Lung (tissue), 12 donors: Measurements from ENCODE around the gene METTL1. TPM values are rescaled to one million over a fixed set of nuclear protein-coding genes. Genes with fewer than 3 reads are reported as not detected.

ENCODE experiments used
- ATAC-seq: fragments of 200-7000 bp; cut with Tn5 transposase; one replicate; pipeline ENCODE4 v1.9.1; 2020; ENCODE audit warnings: moderate number of reproducible peaks; ENCODE audit not compliant: insufficient read depth, low FRiP score
- DNase-seq, 3 donors: peaks; one replicate each; pipeline ENCODE4 v3.0.0-alpha.2; 2013 to 2017
- H3K27ac ChIP-seq, 2 donors: one replicate each; pipeline ENCODE4 v1.5.1; 2013; ENCODE audit warnings: mild to moderate bottlenecking in 2 of 2, moderate library complexity in 2 of 2, control low read depth in 1 of 2, inconsistent platforms in 1 of 2, low read depth in 1 of 2, low read length in 1 of 2
- H3K27me3 ChIP-seq, 3 donors: one replicate each; pipeline ENCODE4 v1.5.1; 2013; ENCODE audit warnings: low read length in 2 of 3; ENCODE audit not compliant: control insufficient read depth in 3 of 3, insufficient read depth in 3 of 3
- H3K36me3 ChIP-seq, 4 donors: one replicate each; pipeline ENCODE4 v1.5.1; 2013; ENCODE audit warnings: low read length in 4 of 4, mild to moderate bottlenecking in 1 of 4, moderate library complexity in 1 of 4; ENCODE audit not compliant: control insufficient read depth in 4 of 4, insufficient read depth in 4 of 4
- H3K4me1 ChIP-seq, 5 donors: one replicate each; pipeline ENCODE4 v1.5.1; 2013; ENCODE audit warnings: low read length in 5 of 5, mild to moderate bottlenecking in 2 of 5, moderate library complexity in 1 of 5; ENCODE audit not compliant: control insufficient read depth in 5 of 5, insufficient read depth in 5 of 5
- H3K4me3 ChIP-seq: one replicate; pipeline ENCODE4 v1.5.1; 2013; ENCODE audit warnings: mild to moderate bottlenecking, control low read depth, moderate library complexity
- H3K9ac ChIP-seq, 2 donors: one replicate each; pipeline ENCODE4 v1.5.1; 2013; ENCODE audit warnings: low read length in 2 of 2, control low read depth in 1 of 2; ENCODE audit not compliant: insufficient read depth in 1 of 2
- H3K9me3 ChIP-seq, 4 donors: one replicate each; pipeline ENCODE4 v1.5.1; 2013; ENCODE audit warnings: low read length in 3 of 4, mild to moderate bottlenecking in 1 of 4, moderate library complexity in 1 of 4; ENCODE audit not compliant: control insufficient read depth in 4 of 4, insufficient read depth in 3 of 4
- CTCF ChIP-seq: IDR thresholded peaks from 2 replicates; pipeline ENCODE4 v1.5.1; 2012; ENCODE audit warnings: mild to moderate bottlenecking; ENCODE audit errors: control extremely low read depth, extremely low read depth
- WGBS, 2 donors: extraction: QIAGEN DNeasy Blood & Tissue Kit; methylation state at CpG; one replicate each; pipeline ENCODE4 v1.1.7; 2013; 5-methylcytosine and 5-hydroxymethylcytosine counted together
- polyA plus RNA-seq, 2 donors: library from polyadenylated mRNA; stranded (reverse); fragments of 200-250 nt; gene quantifications; one replicate each; pipeline ENCODE4 v1.2.1, GENCODE V29; 2013
- total RNA-seq, 2 donors: library from RNA; depleted of rRNA in 1 of 2; stranded (reverse); fragments of >200 nt in 1 of 2; gene quantifications; one replicate each; pipeline ENCODE4 v1.2.1, GENCODE V29; 2014 to 2021
- donor health status: control.
- donor health status: control.
- donor health status: Bipolar disorder and iron deficiency.
- donor health status: healthy.
- donor health status: DM: yes; HTN: yes; CAD: no.

Gene METTL1
- total and polyA plus RNA-seq, 4 donors, result 2.8 to 35.5 (median 31.6) TPM

GRCh38 chr12:57781244-57781643 lies 9.3 kb upstream of the METTL1 start:
- TF ChIP-seq CTCF, result no peak
- Histone ChIP-seq H3K36me3 (peaks cover 2 to 21% (median 12%) of the 10 kb centered on the region in 4 donors), H3K9me3 (no peaks in the 10 kb centered on the region), H3K9ac (no peak overlapping the region), H3K4me3 (no peak overlapping the region), H3K27ac (no peak overlapping the region), H3K27me3 (no peaks in the 10 kb centered on the region), H3K4me1 (peaks cover 0 to 8% (median 4%) of the 10 kb centered on the region in 5 donors)
- no peak for DNase-seq
- ATAC-seq, result no peak
- 72 to 89% methylated on average over 3 of the region's 3 CpGs for WGBS, 2 donors

GRCh38 chr12:57780284-57780897 lies 8.5 kb upstream of the METTL1 start:
- Histone ChIP-seq H3K9ac (no peak overlapping the region), H3K9me3 (no peaks in the 10 kb centered on the region), H3K36me3 (peaks cover 0 to 20% (median 8%) of the 10 kb centered on the region in 4 donors), H3K27me3 (no peaks in the 10 kb centered on the region), H3K4me1 (peaks cover 0 to 8% (median 4%) of the 10 kb centered on the region in 5 donors), H3K27ac (no peak overlapping the region), H3K4me3 (no peak overlapping the region)
- 93 to 94% methylated on average over 4 of the region's 4 CpGs for WGBS, 2 donors
- ATAC-seq (no peak), DNase-seq (no peak)
- no peak for TF ChIP-seq CTCF

- Histone ChIP-seq H3K36me3 (peaks cover 0 to 19% (median 8%) of the 10 kb centered on the region in 4 donors), H3K9ac (no peak overlapping the region), H3K4me3 (no peak overlapping the region), H3K9me3 (no peaks in the 10 kb centered on the region), H3K27ac (no peak overlapping the region), H3K4me1 (peaks cover 0 to 8% (median 4%) of the 10 kb centered on the region in 5 donors), H3K27me3 (no peaks in the 10 kb centered on the region)
- DNase-seq (no peak), ATAC-seq (no peak)
- 50 to 79% methylated on average over 1 of the region's 1 CpG for WGBS, 2 donors
- no peak for TF ChIP-seq CTCF
Observed at GRCh38 chr12:57779736-57780135, 7.8 kb upstream of the METTL1 start.

- WGBS, 2 donors, result 93 to 95% methylated on average over 7 of the region's 7 CpGs
- no peak for DNase-seq
- Histone ChIP-seq H3K4me3 (no peak overlapping the region), H3K36me3 (peaks cover 0 to 19% (median 5%) of the 10 kb centered on the region in 4 donors), H3K4me1 (peaks cover 0 to 5% (median 0%) of the 10 kb centered on the region in 5 donors), H3K27me3 (no peaks in the 10 kb centered on the region), H3K9ac (no peak overlapping the region), H3K27ac (no peak overlapping the region), H3K9me3 (no peaks in the 10 kb centered on the region)
- no peak for ATAC-seq
- TF ChIP-seq CTCF, result no peak
Observed at GRCh38 chr12:57777911-57778310, 6.0 kb upstream of the METTL1 start.
